Ascending aorta (tissue), 2 donors: Measurements from ENCODE around the gene CRACR2A. TPM values are rescaled to one million over a fixed set of nuclear protein-coding genes. Genes with fewer than 3 reads are reported as not detected.

ENCODE experiments used
- DNase-seq, 2 donors: peaks; one replicate each; pipeline ENCODE4 v3.0.0-alpha.2; 2019; ENCODE audit warnings: low spot score in 2 of 2
- H3K27ac ChIP-seq, 2 donors: fragments of 200-600 bp; sonication (generic); one replicate each; pipeline ENCODE4 v1.5.1; 2016 to 2017; ENCODE audit warnings: mild to moderate bottlenecking in 1 of 2
- H3K27me3 ChIP-seq: fragments of 200-600 bp; sonication (generic); one replicate; pipeline ENCODE4 v1.5.1; 2017
- H3K36me3 ChIP-seq, 2 donors: fragments of 200-600 bp; sonication (generic); one replicate each; pipeline ENCODE4 v1.5.1; 2016
- H3K4me1 ChIP-seq, 2 donors: fragments of 200-600 bp; sonication (generic); one replicate each; pipeline ENCODE4 v1.5.1; 2016 to 2017; ENCODE audit warnings: mild to moderate bottlenecking in 1 of 2
- H3K4me3 ChIP-seq, 2 donors: fragments of 200-600 bp; sonication (generic); one replicate each; pipeline ENCODE4 v1.5.1; 2016 to 2017; ENCODE audit warnings: mild to moderate bottlenecking in 1 of 2
- H3K9me3 ChIP-seq, 2 donors: fragments of 200-600 bp; sonication (generic); one replicate each; pipeline ENCODE4 v1.5.1; 2016
- CTCF ChIP-seq, 3 experiments: fragments of 200-600 bp in 2 of 3; fragments of 450-650 bp in 1 of 3; sonication (generic) in 2 of 3; IDR thresholded peaks; one replicate each; pipeline ENCODE4 v1.5.1; 2016 to 2019; ENCODE audit warnings: antibody characterized with exemption in 3 of 3, mild to moderate bottlenecking in 1 of 3, moderate library complexity in 1 of 3
- intact Hi-C: fragments of 100-400 bp; cut with DNase I; formaldehyde crosslinking; loops from one replicate; pipeline ENCODE4 v1.15.1; 2023
- total RNA-seq: library from RNA; depleted of rRNA; stranded (reverse); fragments of >200 nt; gene quantifications from one replicate; pipeline ENCODE4 v1.1.0, GENCODE V29; 2016

Gene CRACR2A
- total RNA-seq, 1 donor from 2014 or later: 0.53 TPM

GRCh38 chr12:3791256-3791874, 38.5 kb upstream of the CRACR2A start:
- DNase-seq: no peak
- intact Hi-C loops: no loop called here
- Histone ChIP-seq H3K4me3 (no peak overlapping the region), H3K9me3 (peaks cover 0 to 3% of the 10 kb centered on the region in 2 donors), H3K27ac (no peak overlapping the region), H3K4me1 (no peaks in the 10 kb centered on the region), H3K36me3 (no peaks in the 10 kb centered on the region), H3K27me3 (no peaks in the 10 kb centered on the region)
- no peak for TF ChIP-seq CTCF (IDR thresholded peaks at IDR 0.05)

DNA sequence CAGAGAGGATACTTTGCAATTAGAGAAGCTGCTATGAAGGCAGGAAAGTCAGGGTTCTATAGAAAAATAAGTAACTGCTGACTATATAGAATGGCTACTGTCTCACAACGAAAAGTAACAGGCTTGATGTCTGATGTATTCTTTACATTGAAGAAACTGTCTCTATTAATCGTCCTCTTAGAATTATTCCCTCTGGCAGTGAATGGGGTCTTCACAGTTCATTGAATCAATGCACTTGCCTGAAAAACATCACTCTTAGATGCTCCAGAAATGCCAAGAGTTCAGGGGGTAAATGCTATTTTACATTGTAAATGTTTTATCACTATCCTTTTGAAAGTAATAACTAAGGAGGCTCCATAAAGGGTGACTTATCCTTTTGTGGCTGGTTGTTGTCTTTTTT, 37.7 kb upstream of the CRACR2A start:
- Histone ChIP-seq H3K4me1 (no peaks in the 10 kb centered on the region), H3K9me3 (peaks cover 0 to 3% of the 10 kb centered on the region in 2 donors), H3K27ac (no peak overlapping the region), H3K27me3 (no peaks in the 10 kb centered on the region), H3K4me3 (no peak overlapping the region), H3K36me3 (no peaks in the 10 kb centered on the region)
- intact Hi-C loops: no loop called here
- DNase-seq: no peak
- no peak for TF ChIP-seq CTCF (IDR thresholded peaks at IDR 0.05)

- Histone ChIP-seq H3K36me3 (no peaks in the 10 kb centered on the region), H3K4me1 (no peaks in the 10 kb centered on the region), H3K4me3 (no peak overlapping the region), H3K27ac (no peak overlapping the region), H3K9me3 (peaks cover 0 to 3% of the 10 kb centered on the region in 2 donors), H3K27me3 (no peaks in the 10 kb centered on the region)
- intact Hi-C loops: no loop called here
- TF ChIP-seq CTCF (IDR thresholded peaks at IDR 0.05): no peak
- DNase-seq: no peak
Measured at GRCh38 chr12:3789838-3790237, 36.9 kb upstream of the CRACR2A start.

DNA sequence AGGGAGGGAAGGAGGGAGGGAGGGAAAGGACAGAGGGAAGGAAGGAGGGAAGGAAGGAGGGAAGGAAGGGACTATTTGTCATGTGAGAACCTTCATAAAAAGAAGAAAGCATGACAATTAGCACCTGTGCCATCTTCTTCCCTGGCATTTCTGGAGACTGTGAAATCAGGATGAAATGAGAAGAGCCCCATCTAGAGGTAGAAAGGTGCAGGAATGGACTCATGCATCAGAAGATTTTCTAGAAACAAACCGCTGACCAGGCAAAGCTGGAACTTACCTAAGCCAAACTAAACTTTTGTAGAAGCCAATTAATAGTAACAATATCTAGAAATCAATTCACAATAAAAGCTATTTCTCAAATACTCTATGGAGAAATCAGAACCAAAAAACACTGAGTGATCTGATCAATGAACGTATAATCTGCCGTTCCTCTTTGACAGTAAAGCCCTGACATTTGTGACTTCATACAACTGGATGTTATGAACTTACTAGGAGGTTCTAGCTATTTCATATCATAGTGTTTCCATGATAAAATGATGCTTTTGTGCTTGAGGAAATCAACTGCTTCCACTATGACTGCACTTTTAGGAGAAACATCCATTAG, 24.4 kb upstream of the CRACR2A start:
- Histone ChIP-seq H3K27me3 (no peaks in the 10 kb centered on the region), H3K27ac (no peak overlapping the region), H3K9me3 (no peaks in the 10 kb centered on the region), H3K4me3 (no peak overlapping the region), H3K4me1 (no peaks in the 10 kb centered on the region), H3K36me3 (no peaks in the 10 kb centered on the region)
- DNase-seq: no peak
- intact Hi-C loops: no loop called here
- peak in 1 of 3 experiments; percentile 38 for TF ChIP-seq CTCF (IDR thresholded peaks at IDR 0.05)

GRCh38 chr12:3775385-3776035, 22.6 kb upstream of the CRACR2A start:
- no peaks in the 10 kb centered on the region for H3K9me3 ChIP-seq
- H3K27ac ChIP-seq: no peak overlapping the region
- no peak overlapping the region for H3K4me3 ChIP-seq
- H3K36me3 ChIP-seq: no peaks in the 10 kb centered on the region
- intact Hi-C loops: no loop called here
- H3K27me3 ChIP-seq: no peaks in the 10 kb centered on the region
- TF ChIP-seq CTCF (IDR thresholded peaks at IDR 0.05): no peak
- DNase-seq: no peak
- no peaks in the 10 kb centered on the region for H3K4me1 ChIP-seq
